ENCODE results near the gene DNAJC5G. TPM values are rescaled to one million over a fixed set of nuclear protein-coding genes. Genes with fewer than 3 reads are reported as not detected.
"Not testable (repeated sequence)": the region's sequence is repeated elsewhere in the genome, so short reads cannot be mapped to it uniquely, and the experiment has no call there.

Gene DNAJC5G
- total RNA-seq, 4 donors from 2014 or later = not detected

GRCh38 chr2:27265536-27265870 is 9.7 kb upstream of the DNAJC5G start:
- no peak for DNase-seq (ENCODE audit: low spot score in 2 of 2)
- intact Hi-C loops (cut with DNase I; ENCODE audit: low total_unique reads) = no loop called here
- TF ChIP-seq POLR2A (IDR thresholded peaks at IDR 0.05) (no peak), CTCF (IDR thresholded peaks at IDR 0.05) (no peak)
- no peak overlapping the region for H3K4me3 ChIP-seq (ENCODE audit: low read depth, poor library complexity, severe bottlenecking)

- intact Hi-C loops (cut with DNase I; ENCODE audit: low total_unique reads); H3K4me3 ChIP-seq (ENCODE audit: low read depth, poor library complexity, severe bottlenecking); DNase-seq (ENCODE audit: low spot score in 2 of 2): not testable (repeated sequence)
- WGBS, 2 donors = 85 to 89% methylated on average over 13 of the region's 13 CpGs
These were observed 6.9 kb upstream of the DNAJC5G start for GRCh38 chr2:27268296-27268695.

GRCh38 chr2:27270131-27270530 is 5.1 kb upstream of the DNAJC5G start:
- 68 to 70% methylated on average over 3 of the region's 3 CpGs for WGBS, 2 donors
- intact Hi-C loops (cut with DNase I; ENCODE audit: low total_unique reads) = no loop called here
- H3K4me3 ChIP-seq (ENCODE audit: low read depth, poor library complexity, severe bottlenecking) = no peak overlapping the region
- TF ChIP-seq CTCF (IDR thresholded peaks at IDR 0.05) (no peak), POLR2A (IDR thresholded peaks at IDR 0.05) (no peak)
- DNase-seq (ENCODE audit: low spot score in 2 of 2) = no peak

- TF ChIP-seq CTCF (IDR thresholded peaks at IDR 0.05) = no peak
- TF ChIP-seq POLR2A (IDR thresholded peaks at IDR 0.05) = no peak
- 78 to 91% methylated on average over 2 of the region's 2 CpGs for WGBS, 2 donors
- no peak overlapping the region for H3K4me3 ChIP-seq (ENCODE audit: low read depth, poor library complexity, severe bottlenecking)
- DNase-seq (ENCODE audit: low spot score in 2 of 2) = no peak
- intact Hi-C loops (cut with DNase I; ENCODE audit: low total_unique reads) = no loop called here
These were observed 4.6 kb upstream of the DNAJC5G start for GRCh38 chr2:27270670-27271069.

- DNase-seq (ENCODE audit: low spot score in 2 of 2) = no peak
- WGBS, 2 donors = 76 to 84% methylated on average over 11 of the region's 11 CpGs
- no peak overlapping the region for H3K4me3 ChIP-seq (ENCODE audit: low read depth, poor library complexity, severe bottlenecking)
- intact Hi-C loops (cut with DNase I; ENCODE audit: low total_unique reads) = no loop called here
- TF ChIP-seq POLR2A (IDR thresholded peaks at IDR 0.05) = no peak
- TF ChIP-seq CTCF (IDR thresholded peaks at IDR 0.05) = no peak
These were observed 3.4 kb upstream of the DNAJC5G start for GRCh38 chr2:27271631-27272340.

- 71 to 74% methylated on average over 15 of the region's 15 CpGs for WGBS, 2 donors
- intact Hi-C loops (cut with DNase I; ENCODE audit: low total_unique reads); DNase-seq (ENCODE audit: low spot score in 2 of 2); H3K4me3 ChIP-seq (ENCODE audit: low read depth, poor library complexity, severe bottlenecking): not testable (repeated sequence)
These were observed 2.4 kb upstream of the DNAJC5G start for GRCh38 chr2:27272537-27273522.
